ENCODE results near the gene ROR2.
A peak's percentile ranks its signal among the peaks of the same experiment; 100 is the strongest.

ROR2 gene

DNA sequence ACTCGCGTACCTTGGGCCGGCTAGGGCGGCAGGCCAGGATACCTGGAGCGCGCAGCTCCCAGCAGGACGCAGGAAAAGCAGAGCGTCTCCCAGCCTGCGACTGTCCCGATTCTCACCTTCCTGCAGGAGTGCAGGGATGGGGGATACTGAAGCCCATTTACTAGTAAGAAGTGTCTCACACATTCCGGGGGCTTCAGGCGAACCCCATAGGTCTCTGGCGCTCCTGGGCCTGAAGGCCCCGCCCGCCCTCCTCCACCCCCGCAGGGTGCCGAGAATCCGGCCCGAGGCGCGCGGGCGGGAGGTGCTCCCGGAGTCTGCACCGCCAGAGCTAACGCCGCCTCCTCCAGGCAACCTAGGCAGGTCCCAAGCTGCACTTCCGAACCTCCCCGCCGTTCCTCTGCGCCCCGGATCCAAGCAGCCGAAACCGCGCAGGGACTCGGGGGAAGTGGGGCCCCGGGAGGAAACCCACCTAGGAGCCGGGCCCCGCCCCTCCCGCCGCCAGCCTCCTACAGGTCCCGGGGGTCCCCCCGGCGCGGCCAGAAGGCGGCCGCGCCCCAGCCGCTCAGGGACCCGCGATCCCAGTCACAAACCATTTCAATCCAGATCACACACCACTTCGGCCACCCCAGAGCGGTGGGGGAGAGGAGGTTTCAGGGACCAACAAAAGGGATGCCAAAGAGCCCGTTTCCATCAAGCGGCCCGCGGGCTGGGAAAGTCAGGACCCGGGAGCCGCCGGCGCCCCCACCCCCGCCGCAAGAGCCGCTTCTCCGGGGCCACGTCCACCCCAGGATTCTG is 1.2 kb downstream of the ROR2 start:
- peak; percentile 45 for DNase-seq (ENCODE audit: low read depth, low spot score)

GRCh38 chr9:91948101-91948596 is 1.9 kb downstream of the ROR2 start:
- DNase-seq (ENCODE audit: low read depth, low spot score): no peak

GRCh38 chr9:91946653-91947488 is 3.2 kb downstream of the ROR2 start:
- DNase-seq (ENCODE audit: low read depth, low spot score): no peak

GRCh38 chr9:91946196-91946595 is 3.8 kb downstream of the ROR2 start:
- DNase-seq (ENCODE audit: low read depth, low spot score): no peak

DNA sequence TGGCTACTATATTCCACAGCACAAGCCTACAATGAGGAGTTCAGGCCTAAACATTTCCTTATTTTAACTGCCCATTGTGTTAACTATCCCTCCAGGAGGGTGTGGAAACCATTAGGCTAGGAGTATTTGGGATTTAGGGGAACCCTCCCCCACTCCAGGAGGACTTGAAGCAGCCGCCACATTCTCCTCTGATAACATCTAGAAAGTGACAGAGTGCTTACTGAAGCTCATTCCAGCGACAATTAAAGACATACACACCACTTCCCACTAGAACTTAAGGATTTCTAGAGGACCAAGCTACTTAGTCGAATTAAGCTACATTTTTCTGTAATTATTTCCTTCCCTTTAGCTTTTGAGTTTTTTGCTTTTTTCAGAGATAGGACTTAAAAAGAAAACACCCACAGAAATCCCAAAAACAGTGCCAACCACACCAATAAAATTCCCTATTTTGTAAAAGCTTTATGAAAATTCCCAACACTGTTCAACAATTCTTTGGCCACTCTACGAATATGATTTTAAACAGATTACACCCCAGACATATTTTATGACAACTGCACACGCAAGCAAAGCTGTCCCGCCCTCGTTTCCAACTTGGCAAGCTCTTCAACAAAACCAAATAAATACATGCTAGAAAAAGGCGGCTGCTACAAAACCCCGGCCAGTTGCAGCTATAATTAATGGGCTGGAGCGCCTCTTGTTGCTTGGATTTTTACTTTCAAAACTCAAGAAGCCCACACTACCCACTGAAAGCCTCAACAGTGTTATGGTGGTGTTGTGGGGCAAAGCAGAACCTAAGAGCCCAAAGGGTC is 4.5 kb downstream of the ROR2 start:
- no peak for DNase-seq (ENCODE audit: low read depth, low spot score)

- no peak for DNase-seq (ENCODE audit: low read depth, low spot score)
Observed at GRCh38 chr9:91944711-91945110, 5.3 kb downstream of the ROR2 start.

DNA sequence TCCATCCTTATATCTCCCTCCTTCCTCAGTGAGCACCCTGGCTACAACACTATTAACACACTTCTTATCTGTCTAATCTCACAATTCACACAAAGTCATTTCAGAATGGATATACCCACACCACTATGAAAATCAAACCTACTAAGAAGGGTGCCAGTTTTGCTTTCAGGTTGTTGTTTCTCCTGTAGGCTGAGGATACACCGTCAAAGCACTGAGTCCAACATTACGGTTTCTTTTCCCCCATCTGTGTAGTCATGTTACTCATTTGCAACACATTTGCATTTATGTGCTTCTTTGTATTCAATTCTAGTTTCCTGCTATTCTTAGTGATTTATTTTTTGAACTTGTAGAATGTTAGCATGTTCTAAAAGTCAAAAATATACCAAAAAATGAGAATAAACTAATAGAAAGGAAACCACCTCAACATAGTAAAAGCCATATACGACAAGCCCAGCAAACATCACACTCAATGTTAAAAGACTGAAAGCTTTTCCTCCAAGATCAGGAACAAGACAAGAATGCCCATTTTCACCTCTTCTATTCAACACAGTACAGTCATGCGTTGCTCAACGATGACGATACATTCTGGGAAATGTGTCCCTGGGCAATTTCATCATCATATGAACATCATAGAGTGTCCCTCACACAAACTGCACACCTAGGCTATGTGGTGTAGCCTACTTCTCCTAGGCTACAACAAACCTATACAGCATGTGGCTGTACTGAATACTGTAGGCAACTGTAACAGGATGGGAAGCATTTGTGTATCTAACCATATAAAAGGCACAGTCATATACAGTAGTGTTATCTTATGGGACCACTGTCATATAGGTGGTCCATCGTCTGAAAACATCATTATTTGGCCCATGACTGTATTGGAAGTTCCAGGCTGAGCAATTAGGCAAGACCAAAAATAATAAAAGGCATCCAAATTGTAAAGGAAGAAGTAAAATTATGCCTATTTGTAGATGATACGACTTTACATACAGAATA is 6.3 kb downstream of the ROR2 start:
- no peak for DNase-seq (ENCODE audit: low read depth, low spot score)

- no peak for DNase-seq (ENCODE audit: low read depth, low spot score)
Observed at GRCh38 chr9:91942201-91942600, 7.8 kb downstream of the ROR2 start.

- no peak for DNase-seq (ENCODE audit: low read depth, low spot score)
Observed at GRCh38 chr9:91939978-91940377, 10.1 kb downstream of the ROR2 start.

- no peak for DNase-seq (ENCODE audit: low read depth, low spot score)
Observed at GRCh38 chr9:91937727-91938126, 12.3 kb downstream of the ROR2 start.

DNA sequence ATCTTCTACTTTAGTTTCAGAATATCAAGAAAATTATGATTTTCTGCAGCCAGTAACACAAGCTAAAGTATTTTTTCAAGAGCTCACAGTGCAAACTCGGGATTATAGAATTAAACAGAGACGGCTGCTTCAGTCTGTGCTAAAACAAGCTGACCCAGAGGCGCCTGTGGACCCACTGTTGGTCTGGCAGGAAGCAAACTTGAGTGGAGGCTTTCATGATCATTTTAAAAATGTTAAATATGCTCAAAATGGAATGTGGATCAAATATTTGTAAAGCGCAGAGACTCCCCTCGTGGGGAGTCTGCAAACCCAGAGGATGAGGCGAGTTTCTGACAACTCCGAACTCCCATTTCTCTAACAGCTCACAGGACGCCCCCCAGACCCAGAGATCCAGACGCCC is 13.0 kb downstream of the ROR2 start:
- no peak for DNase-seq (ENCODE audit: low read depth, low spot score)

- no peak for DNase-seq (ENCODE audit: low read depth, low spot score)
Observed at GRCh38 chr9:91935805-91936514, 14.1 kb downstream of the ROR2 start.

- no peak for DNase-seq (ENCODE audit: low read depth, low spot score)
Observed at GRCh38 chr9:91935066-91935749, 14.8 kb downstream of the ROR2 start.

- DNase-seq (ENCODE audit: low read depth, low spot score): no peak
Observed at GRCh38 chr9:91934654-91935053, 15.4 kb downstream of the ROR2 start.

- DNase-seq (ENCODE audit: low read depth, low spot score): no peak
Observed at GRCh38 chr9:91933556-91934352, 16.3 kb downstream of the ROR2 start.

DNA sequence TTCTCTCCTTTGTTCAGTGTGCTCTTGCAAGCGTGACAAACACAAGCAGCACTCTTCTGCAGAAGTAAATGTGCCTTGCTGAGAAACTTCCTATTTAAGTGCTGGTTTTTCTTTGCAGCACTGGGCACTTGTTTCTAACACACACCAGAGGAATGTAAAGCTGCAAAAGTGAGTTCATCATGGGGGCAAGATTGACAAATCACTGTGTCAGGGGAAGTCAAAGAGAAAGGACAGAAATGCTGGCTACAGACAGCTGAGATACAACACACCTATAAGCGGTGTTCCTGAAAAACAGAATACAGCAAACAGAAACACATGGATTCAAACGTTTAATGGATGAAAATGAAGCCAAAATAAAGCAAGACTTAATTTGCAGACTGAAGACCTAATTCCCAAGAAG is 19.6 kb downstream of the ROR2 start:
- peak; percentile 19 for DNase-seq (ENCODE audit: low read depth, low spot score)

GRCh38 chr9:91929331-91929730 is 20.7 kb downstream of the ROR2 start:
- no peak for DNase-seq (ENCODE audit: low read depth, low spot score)

GRCh38 chr9:91927922-91928510 is 22.0 kb downstream of the ROR2 start:
- no peak for DNase-seq (ENCODE audit: low read depth, low spot score)
